Colonic mucosa (tissue), 4 donors: Measurements from ENCODE around the gene TAAR9. TPM values are rescaled to one million over a fixed set of nuclear protein-coding genes. Genes with fewer than 3 reads are reported as not detected.

Experiments used
- DNase-seq: peaks from one replicate; pipeline ENCODE4 v3.0.0-alpha.2; 2020
- H3K27ac ChIP-seq: fragments of 200-600 bp; one replicate; pipeline ENCODE4 v1.8.0; 2021
- H3K27me3 ChIP-seq: fragments of 200-600 bp; one replicate; pipeline ENCODE4 v1.8.0; 2021
- H3K36me3 ChIP-seq: fragments of 200-600 bp; one replicate; pipeline ENCODE4 v1.8.0; 2021
- H3K4me1 ChIP-seq: fragments of 200-600 bp; one replicate; pipeline ENCODE4 v1.8.0; 2021; ENCODE audit warnings: mild to moderate bottlenecking
- H3K4me3 ChIP-seq: fragments of 200-600 bp; one replicate; pipeline ENCODE4 v1.8.0; 2021
- H3K9ac ChIP-seq, 2 donors: one replicate each; pipeline ENCODE4 v1.7.0; 2013; ENCODE audit warnings: control low read depth in 2 of 2, low read depth in 2 of 2, low read length in 2 of 2
- H3K9me3 ChIP-seq: fragments of 200-600 bp; one replicate; pipeline ENCODE4 v1.8.0; 2021
- intact Hi-C: fragments of 100-400 bp; cut with DNase I; formaldehyde crosslinking; loops from one replicate; pipeline ENCODE4 v1.14.1; 2022
- total RNA-seq, 2 donors: library from RNA; stranded (reverse); fragmentation: NEBNext Ultra II Directional in 1 of 2; extraction: Animal tissue kit (Norgen Biotek cat#: 25700) in 1 of 2; gene quantifications; one replicate each; pipeline ENCODE4 v1.2.1, GENCODE V29; 2021
- TF ChIP-seq, protein P1 (sequence below): fragments of 200-600 bp; IDR thresholded peaks from one replicate; pipeline ENCODE4 v1.8.0; 2022; ENCODE audit warnings: antibody characterized with exemption, mild to moderate bottlenecking
- donor health status: healthy.
- donor health status: DM: no; HTN: no; CAD: no.
- donor health status: DM: no; HTN: no; CAD: no.

TAAR9 gene
- total RNA-seq, 2 donors from 2014 or later: not detected

DNA sequence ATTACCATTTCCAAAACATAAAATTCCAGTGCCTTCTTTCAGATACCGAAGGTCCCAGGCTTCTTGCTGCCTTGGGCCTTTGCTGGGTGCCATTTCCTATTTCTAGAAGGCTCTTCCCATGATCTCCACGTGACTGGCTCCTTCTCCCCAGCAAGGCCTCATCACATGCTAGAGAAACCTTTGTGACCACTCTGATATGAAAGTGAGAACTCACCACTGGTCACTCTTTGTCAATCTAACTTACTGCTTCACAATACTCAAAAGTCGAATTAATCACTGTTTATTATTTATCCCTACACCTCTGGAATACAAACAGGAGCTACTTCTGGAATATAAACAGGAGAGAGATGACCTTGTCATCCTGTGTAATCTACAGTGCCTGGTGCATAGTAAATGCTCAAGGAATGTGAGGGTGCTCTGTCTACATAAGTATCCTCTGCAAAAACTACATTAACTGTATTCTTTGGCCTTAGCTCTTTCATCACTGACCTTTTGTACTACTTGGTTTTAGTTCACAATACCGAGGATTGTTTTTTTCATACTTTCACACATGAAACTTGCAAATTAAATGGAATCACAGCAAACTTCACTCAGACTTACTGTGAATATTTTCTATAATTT, 26.8 kb upstream of the TAAR9 start:
- peak; percentile 32 for DNase-seq
- intact Hi-C loops: no loop called here
- Histone ChIP-seq H3K9ac (peak overlapping the region in 1 of 2 donors; percentile 8), H3K4me1 (peaks cover 8% of the 10 kb centered on the region), H3K9me3 (no peaks in the 10 kb centered on the region), H3K27me3 (no peaks in the 10 kb centered on the region), H3K4me3 (peak overlapping the region; percentile 93), H3K27ac (peak overlapping the region; percentile 95), H3K36me3 (no peaks in the 10 kb centered on the region)
- TF ChIP-seq, protein P1, sequence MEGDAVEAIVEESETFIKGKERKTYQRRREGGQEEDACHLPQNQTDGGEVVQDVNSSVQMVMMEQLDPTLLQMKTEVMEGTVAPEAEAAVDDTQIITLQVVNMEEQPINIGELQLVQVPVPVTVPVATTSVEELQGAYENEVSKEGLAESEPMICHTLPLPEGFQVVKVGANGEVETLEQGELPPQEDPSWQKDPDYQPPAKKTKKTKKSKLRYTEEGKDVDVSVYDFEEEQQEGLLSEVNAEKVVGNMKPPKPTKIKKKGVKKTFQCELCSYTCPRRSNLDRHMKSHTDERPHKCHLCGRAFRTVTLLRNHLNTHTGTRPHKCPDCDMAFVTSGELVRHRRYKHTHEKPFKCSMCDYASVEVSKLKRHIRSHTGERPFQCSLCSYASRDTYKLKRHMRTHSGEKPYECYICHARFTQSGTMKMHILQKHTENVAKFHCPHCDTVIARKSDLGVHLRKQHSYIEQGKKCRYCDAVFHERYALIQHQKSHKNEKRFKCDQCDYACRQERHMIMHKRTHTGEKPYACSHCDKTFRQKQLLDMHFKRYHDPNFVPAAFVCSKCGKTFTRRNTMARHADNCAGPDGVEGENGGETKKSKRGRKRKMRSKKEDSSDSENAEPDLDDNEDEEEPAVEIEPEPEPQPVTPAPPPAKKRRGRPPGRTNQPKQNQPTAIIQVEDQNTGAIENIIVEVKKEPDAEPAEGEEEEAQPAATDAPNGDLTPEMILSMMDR: no peak

DNA sequence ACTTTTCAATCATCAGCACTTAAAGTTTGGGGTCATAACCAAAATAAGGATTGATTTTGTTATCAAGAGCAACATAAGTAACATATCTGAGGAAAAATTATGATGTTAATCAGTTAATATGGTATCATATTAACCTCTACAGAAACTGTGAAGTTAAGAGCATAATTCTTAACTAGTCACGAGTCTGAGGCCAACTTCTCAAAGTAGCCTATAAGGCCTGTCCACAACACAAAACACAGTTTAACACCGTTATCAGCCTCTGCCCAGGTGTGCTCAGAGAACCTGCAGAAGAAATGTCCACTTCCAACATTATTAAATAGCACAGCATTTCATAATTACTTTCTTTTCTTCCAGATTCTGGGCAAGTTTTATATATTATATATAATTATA, 26.3 kb upstream of the TAAR9 start:
- H3K4me3 ChIP-seq: peak overlapping the region; percentile 93
- intact Hi-C loops: no loop called here
- peak overlapping the region; percentile 95 for H3K27ac ChIP-seq
- H3K9ac ChIP-seq: no peak overlapping the region
- DNase-seq: no peak
- H3K36me3 ChIP-seq: no peaks in the 10 kb centered on the region
- H3K27me3 ChIP-seq: no peaks in the 10 kb centered on the region
- TF ChIP-seq, protein P1: no peak
- no peaks in the 10 kb centered on the region for H3K9me3 ChIP-seq
- peaks cover 8% of the 10 kb centered on the region for H3K4me1 ChIP-seq

DNA sequence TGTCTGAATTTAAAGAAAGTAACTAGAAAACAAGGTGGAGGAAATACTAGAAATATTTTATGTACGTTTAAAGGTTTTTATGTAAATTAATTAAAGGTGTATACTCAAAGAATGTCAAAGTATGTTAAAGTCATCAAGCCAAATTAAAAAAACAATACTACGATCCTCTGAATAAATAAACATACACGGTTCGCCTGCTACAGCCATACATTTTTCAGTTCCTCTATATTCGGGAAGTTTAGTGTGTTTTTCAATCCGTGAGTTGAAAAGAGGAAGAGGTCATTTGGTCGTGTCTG, 25.8 kb upstream of the TAAR9 start:
- no peak for DNase-seq
- peak overlapping the region; percentile 93 for H3K4me3 ChIP-seq
- H3K9ac ChIP-seq: peak overlapping the region; percentile 70 to 90
- H3K4me1 ChIP-seq: peaks cover 8% of the 10 kb centered on the region
- TF ChIP-seq, protein P1: no peak
- H3K27ac ChIP-seq: peak overlapping the region; percentile 95
- no peaks in the 10 kb centered on the region for H3K36me3 ChIP-seq
- no peaks in the 10 kb centered on the region for H3K27me3 ChIP-seq
- intact Hi-C loops: no loop called here
- no peaks in the 10 kb centered on the region for H3K9me3 ChIP-seq

DNA sequence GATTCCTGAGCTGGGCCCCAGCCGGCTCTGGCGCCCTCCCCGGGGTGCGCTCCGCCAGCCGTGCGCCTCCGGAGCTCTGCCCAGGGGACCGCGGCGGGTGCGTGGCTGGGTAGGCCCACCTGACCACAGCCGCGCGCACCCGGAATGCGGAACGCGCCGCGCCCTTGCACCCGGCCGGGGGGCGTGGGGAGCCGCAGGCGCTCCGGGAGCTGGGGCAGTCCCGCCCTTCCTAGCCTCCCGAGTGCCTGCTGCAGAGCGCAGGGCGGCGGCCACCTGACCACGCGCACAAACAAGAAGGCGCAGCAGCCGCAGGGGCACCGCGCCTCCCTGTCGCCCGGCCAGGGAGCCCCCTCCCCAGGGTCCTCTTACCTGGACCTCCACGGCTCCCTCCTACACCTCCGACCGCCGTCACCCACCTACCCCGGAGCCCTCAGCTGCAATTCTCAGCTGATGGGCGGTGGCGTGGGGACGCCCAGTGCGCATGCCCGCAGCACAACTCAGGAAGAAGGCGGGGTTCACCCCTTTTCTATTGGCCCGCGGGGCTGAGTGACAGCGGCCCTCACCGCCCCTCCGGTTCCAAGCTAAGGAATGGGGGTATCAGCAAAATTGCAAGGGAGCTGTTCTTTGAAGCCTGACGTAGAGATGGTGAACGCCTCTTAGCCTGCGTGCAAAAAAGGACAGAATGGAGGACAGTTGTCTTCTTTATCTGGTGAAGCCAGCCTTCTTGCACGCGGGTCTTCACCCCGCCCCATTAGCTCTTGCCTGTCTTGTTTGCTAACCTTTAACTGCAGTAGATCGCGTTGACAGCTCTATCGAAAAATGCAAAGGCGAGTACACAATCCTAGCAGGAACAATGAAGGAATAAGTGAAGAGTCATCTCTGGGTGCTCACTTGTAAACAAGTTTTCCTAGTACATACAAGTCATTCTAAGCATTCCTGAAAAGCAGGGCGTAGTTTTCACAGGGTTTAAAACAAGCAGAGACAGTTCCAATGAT, 25.1 kb upstream of the TAAR9 start, which contains the start of gene STX7:
Gene STX7 (minus strand): TSS at position 479 of the 995 bp plus-strand sequence. CDS start 9,586 bp downstream, outside the sequence.
- no peaks in the 10 kb centered on the region for H3K9me3 ChIP-seq
- peaks cover 8% of the 10 kb centered on the region for H3K4me1 ChIP-seq
- peak within 1 kb of the TSS; percentile 70 to 90 for H3K9ac ChIP-seq
- H3K36me3 ChIP-seq: no peaks in the 10 kb centered on the region
- H3K27ac ChIP-seq: peak within 1 kb of the TSS; percentile 95
- DNase-seq: peak; percentile 94
- H3K27me3 ChIP-seq: no peaks in the 10 kb centered on the region
- peak within 1 kb of the TSS; percentile 93 for H3K4me3 ChIP-seq
- intact Hi-C loops: no loop called here
- TF ChIP-seq, protein P1: no peak

DNA sequence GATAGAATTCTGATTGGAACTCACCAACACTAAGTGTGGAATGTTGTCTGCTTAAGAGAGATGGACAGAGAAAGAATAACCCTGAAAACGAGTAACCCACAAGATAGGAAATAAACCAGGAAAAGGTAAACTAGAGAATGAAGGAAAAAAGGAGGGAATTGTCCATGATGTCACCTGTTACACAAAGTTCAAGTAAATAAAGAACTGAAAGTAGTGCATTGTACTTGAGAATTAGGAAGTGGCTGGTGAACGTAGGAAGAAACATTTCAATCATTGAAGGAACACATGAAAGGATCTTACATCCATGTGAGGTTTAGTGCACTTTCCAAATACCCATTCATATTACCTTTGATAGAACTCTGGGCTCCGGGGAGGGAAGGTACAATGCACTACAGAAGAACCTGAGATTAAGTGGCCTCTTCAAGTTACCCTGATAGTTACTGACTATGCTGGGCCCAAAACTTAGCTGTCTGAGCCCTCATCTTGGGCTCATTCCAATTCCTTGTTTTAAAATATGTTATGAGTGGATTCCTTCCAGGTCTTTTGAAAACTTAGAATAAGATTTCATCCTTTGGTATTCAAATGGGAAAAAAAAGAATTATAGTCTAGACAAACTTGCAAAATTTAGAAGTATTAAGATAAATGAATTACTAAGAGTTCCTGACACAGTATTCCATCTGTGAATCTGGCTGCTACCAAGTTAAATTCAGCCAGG, 24.1 kb upstream of the TAAR9 start:
- peak overlapping the region; percentile 70 to 90 for H3K9ac ChIP-seq
- DNase-seq: no peak
- H3K4me1 ChIP-seq: peaks cover 6% of the 10 kb centered on the region
- H3K9me3 ChIP-seq: no peaks in the 10 kb centered on the region
- peak overlapping the region; percentile 95 for H3K27ac ChIP-seq
- TF ChIP-seq, protein P1: no peak
- no peaks in the 10 kb centered on the region for H3K36me3 ChIP-seq
- intact Hi-C loops: no loop called here
- H3K27me3 ChIP-seq: no peaks in the 10 kb centered on the region
- peak overlapping the region; percentile 93 for H3K4me3 ChIP-seq
